Measurements from ENCODE around the gene VAV3. TPM values are rescaled to one million over a fixed set of nuclear protein-coding genes. Genes with fewer than 3 reads are reported as not detected.
"Not testable (repeated sequence)": the region's sequence is repeated elsewhere in the genome, so short reads cannot be mapped to it uniquely, and the experiment has no call there.

VAV3 gene, protein sequence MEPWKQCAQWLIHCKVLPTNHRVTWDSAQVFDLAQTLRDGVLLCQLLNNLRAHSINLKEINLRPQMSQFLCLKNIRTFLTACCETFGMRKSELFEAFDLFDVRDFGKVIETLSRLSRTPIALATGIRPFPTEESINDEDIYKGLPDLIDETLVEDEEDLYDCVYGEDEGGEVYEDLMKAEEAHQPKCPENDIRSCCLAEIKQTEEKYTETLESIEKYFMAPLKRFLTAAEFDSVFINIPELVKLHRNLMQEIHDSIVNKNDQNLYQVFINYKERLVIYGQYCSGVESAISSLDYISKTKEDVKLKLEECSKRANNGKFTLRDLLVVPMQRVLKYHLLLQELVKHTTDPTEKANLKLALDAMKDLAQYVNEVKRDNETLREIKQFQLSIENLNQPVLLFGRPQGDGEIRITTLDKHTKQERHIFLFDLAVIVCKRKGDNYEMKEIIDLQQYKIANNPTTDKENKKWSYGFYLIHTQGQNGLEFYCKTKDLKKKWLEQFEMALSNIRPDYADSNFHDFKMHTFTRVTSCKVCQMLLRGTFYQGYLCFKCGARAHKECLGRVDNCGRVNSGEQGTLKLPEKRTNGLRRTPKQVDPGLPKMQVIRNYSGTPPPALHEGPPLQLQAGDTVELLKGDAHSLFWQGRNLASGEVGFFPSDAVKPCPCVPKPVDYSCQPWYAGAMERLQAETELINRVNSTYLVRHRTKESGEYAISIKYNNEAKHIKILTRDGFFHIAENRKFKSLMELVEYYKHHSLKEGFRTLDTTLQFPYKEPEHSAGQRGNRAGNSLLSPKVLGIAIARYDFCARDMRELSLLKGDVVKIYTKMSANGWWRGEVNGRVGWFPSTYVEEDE
- total RNA-seq: 39.3 TPM

DNA sequence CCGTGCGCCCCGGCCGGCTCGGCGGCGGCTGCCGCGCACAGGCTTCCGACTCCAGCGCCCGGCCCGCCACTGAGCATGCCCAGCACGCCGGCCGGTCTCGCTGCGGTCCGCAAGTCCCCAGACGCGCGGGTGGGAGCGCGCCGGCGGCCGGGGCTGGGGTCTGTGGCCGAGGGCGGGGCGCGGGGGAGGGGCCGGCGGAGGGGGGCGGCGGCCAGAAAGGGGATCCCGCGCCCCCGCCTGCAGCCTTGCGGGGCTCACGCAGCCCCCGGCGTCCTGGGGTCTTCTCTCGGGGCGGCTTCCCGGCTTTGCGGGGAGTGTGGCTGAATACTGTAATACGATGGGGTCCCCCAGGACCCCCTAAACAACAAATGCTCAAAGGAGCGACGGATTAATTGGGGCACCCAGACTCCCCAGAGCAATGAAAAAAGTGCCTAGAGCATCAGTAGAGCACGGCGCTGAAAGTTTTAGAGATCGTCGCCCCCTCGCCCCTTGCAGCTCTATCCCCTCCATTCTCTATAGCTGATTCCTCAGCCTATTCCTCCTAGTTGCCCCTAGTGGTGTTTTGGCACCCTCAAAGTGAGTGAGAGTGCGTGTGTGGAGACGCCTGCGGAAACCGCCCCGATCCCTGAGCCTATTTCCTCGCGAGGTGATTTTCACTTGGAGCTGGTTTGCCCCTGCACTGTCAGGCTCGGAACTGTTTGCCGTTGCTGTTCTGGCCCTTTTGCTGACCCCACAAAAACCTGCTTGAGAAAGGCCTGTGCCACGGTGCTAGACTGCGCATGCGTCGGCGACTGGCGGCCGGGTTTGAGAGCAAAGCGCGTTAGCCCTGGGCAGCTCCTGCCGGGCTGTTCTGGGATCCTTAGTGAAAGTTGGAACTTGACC is at the start of gene VAV3:
VAV3 (minus strand) TSS at position 71 of the 882 bp plus-strand sequence. CDS start 311 bp downstream, outside the sequence.
- DNase-seq: peak; percentile 27

- DNase-seq: no peak
Measured at GRCh38 chr1:108012553-108012952, 47.6 kb upstream of the VAV3 start.

GRCh38 chr1:108011295-108011694 is 46.3 kb upstream of the VAV3 start:
- no peak for DNase-seq

GRCh38 chr1:108010581-108010980 is 45.6 kb upstream of the VAV3 start:
- DNase-seq: no peak

- no peak for DNase-seq
Measured at GRCh38 chr1:108009603-108010195, 44.7 kb upstream of the VAV3 start.

GRCh38 chr1:108007531-108007930 is 42.6 kb upstream of the VAV3 start:
- no peak for DNase-seq

DNA sequence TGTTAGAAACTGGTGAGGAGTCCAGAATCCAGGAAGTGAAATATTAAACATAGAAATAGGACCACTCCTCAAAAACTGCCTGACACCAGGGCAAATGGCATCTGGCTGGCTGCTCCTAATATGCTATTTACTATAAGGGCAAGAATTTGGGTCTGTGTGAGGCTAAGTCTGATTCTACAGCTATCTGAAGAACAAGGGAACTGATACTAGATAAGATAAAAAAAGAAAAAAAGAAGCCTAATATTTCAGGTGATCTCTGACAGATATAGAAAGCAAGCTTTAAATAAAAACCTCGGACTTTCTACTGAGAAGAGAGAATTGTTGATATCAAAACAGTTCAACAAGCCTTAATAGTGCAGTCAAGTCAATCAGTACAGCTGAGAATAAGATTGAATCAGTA is 42.1 kb upstream of the VAV3 start:
- DNase-seq: no peak

- DNase-seq: not testable (repeated sequence)
Measured at GRCh38 chr1:108004919-108005318, 39.9 kb upstream of the VAV3 start.

DNA sequence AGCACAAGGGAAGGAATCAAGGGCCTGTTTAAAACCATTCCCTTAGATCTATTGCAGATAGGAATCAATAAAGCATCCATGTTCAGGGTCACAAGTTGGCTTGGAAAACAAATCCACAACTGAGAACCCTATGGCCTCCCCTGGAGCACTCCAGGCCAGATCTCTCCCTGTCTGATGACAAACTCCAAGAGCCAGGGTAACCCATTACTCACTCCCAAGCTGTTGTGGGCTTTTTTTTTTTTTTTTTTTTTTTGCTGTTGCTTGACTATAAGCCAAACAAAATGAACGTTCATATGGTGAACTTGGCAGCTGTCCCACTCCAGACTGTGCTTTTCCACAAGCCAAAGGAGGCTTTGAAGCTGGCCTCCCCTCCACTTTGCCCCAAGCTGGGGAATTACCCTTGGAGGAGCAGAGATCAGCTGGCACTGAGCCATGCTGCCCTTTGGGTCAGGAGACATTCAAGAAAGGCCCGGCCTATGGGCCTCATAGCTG is 35.7 kb upstream of the VAV3 start:
- peak; percentile 42 for DNase-seq

GRCh38 chr1:108000184-108000583 is 35.2 kb upstream of the VAV3 start:
- DNase-seq: no peak

GRCh38 chr1:107997866-107998265 is 32.9 kb upstream of the VAV3 start:
- no peak for DNase-seq

DNA sequence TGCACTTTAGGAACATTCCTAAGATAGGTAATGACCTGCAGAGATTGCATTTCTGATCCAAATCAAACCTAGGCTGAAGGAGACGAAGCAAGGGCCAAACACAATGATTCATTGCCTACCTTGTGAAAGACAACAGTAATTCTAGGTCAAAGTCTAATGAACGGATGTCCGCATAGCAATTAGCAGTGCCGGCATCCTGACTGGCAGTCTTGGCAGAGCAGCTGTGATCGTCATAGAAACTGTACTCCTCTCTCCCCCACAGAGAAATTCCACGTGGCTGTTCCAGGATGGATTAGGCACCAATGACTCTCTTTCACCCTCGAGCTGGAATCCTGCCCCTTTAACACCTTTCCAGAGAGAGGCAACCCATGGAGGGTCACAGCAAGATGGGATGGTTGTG is 28.9 kb upstream of the VAV3 start:
- DNase-seq: no peak

- DNase-seq: no peak
Measured at GRCh38 chr1:107992347-107992746, 27.4 kb upstream of the VAV3 start.

GRCh38 chr1:107991371-107992066 is 26.5 kb upstream of the VAV3 start:
- no peak for DNase-seq

DNA sequence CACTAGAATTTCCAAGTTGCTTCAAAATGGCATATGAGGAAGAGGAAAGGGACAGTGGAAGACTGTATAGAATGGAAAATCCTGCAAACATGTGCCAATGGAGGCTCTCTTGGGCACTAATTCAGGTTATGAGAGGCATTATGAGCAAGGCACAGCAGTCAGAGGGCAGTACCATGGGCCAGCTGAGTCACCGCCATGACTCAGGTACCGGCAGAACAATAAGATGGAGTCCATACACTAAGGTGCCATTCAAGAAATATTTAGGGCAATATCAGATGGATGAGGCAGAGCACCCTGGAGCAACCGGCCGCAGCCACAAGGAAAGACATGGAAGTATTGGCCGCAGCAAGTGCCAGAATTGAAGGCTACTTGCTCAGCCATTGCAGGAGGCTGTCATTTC is 25.6 kb upstream of the VAV3 start:
- no peak for DNase-seq

DNA sequence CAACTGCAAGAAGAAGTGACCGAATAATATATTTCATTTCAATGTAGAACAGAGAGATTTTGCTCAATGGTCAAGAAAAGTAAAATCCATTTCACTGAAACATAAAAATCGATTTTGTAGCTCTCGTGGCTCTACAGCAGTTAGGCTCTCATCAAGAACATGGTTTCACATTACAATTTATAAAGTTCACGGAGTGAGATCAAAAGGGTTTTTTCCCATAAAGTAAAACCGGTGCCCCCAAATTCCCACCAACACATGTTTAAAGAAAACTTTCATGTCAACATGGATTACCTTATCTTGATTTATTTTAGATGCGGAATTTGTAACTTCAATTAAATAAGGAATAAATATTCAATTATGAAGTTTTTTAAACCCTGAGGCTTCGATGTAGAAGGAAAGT is 16.3 kb upstream of the VAV3 start:
- DNase-seq: no peak

DNA sequence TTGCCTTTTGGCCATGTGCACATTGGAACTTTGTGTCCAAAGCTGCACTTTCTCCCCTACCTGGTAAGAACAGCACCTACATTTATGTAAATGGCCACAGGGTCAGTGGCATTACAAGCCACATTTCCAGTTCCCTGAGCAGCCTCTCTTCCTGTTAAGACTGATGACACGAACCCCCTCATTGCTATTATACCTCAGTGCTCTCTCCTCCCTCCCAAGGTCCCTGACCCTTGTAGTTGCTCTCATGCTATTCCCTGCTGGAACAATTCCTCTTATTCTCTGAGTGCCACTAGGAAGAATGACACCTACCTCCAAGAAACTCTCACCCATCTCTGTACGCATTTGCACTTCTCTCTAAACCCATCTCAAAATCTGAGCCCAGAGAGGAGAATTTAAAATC is 14.9 kb upstream of the VAV3 start:
- no peak for DNase-seq

DNA sequence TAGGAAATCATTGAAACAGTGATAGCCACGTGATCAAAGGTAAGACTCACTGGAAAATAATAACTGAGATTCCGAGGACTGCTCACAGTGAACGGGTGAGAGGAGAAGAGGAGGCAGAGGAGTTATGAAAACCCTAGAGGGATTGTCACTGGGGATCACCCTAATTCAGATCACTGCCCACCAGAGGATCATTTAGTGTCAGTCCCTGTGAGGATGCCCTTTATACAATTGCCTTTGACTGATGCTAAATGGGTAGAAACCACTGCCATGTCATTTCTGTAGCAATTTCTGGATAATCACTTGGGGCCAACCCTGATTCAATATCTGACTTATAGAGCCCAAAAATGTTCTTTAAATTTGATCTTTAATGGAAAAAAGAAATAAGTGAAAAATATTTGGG is 14.1 kb upstream of the VAV3 start:
- DNase-seq: no peak

DNA sequence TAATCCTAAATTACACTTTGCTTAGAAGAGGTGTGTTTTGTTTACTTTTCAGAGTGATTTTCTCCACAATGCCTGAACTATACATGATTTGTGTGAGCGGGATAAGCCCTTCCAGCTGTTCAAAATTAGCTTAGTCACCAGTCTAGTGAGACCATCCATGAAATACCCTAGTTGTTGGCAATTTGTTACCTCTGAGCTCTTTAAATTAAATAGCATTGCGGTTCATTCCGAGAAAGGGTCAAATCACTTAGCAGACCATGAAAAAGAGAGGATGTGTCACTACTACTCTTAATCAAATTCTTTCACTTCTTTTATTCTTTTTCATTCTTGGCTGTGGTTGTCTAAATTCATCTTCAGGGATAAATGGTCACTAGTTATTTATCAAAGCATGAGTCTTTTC is 11.9 kb upstream of the VAV3 start:
- DNase-seq: no peak

- DNase-seq: no peak
Measured at GRCh38 chr1:107976431-107976830, 11.5 kb upstream of the VAV3 start.

GRCh38 chr1:107975851-107976250 is 10.9 kb upstream of the VAV3 start:
- no peak for DNase-seq

Data from skin of body (tissue), 2 donors.